Neural progenitor cell (in vitro differentiated cells): Measurements from ENCODE around the gene OVOL2.

ENCODE experiments used
- CTCF ChIP-seq: fragments of 200-600 bp; sonication (generic); IDR thresholded peaks from 2 replicates; pipeline ENCODE4 v1.5.1; 2017; ENCODE audit warnings: antibody characterized with exemption, mild to moderate bottlenecking
- EZH2 ChIP-seq: fragments of 200-600 bp; sonication (generic); IDR thresholded peaks from 2 replicates; pipeline ENCODE4 v1.6.1; 2017; ENCODE audit warnings: antibody characterized with exemption, mild to moderate bottlenecking, moderate library complexity

GRCh38 chr20:17992224-17992637 lies 65.5 kb downstream of the OVOL2 start:
- no peak for TF ChIP-seq CTCF
- no peak for TF ChIP-seq EZH2
